HG03439 (cell line): ENCODE results near the gene CLEC2D.
"Not testable (repeated sequence)": the region's sequence is repeated elsewhere in the genome, so short reads cannot be mapped to it uniquely, and the experiment has no call there.

Experiments
- ATAC-seq: cut with Tn5 transposase; IDR thresholded peaks from one replicate; pipeline ENCODE4 v1.9.1; 2021; ENCODE audit warnings: mild to moderate bottlenecking, moderate library complexity; ENCODE audit not compliant: unreplicated experiment

The CLEC2D gene

GRCh38 chr12:9699269-9699897, 29.9 kb downstream of the CLEC2D start:
- no peak for ATAC-seq

- no peak for ATAC-seq
Observed at GRCh38 chr12:9699898-9700605, 30.5 kb downstream of the CLEC2D start.

GRCh38 chr12:9700606-9700956, 31.1 kb downstream of the CLEC2D start:
- no peak for ATAC-seq

GRCh38 chr12:9701380-9702154, 32.1 kb downstream of the CLEC2D start:
- no peak for ATAC-seq

GRCh38 chr12:9702255-9702654, 32.7 kb downstream of the CLEC2D start:
- no peak for ATAC-seq

- not testable (repeated sequence) for ATAC-seq
Observed at GRCh38 chr12:9704561-9704960, 35.0 kb downstream of the CLEC2D start.

GRCh38 chr12:9706086-9706685, 36.7 kb downstream of the CLEC2D start:
- no peak for ATAC-seq

GRCh38 chr12:9707356-9707755, 37.8 kb downstream of the CLEC2D start:
- no peak for ATAC-seq

GRCh38 chr12:9707864-9708808, 38.6 kb downstream of the CLEC2D start:
- no peak for ATAC-seq

- ATAC-seq, result no peak
Observed at GRCh38 chr12:9708853-9709252, 39.3 kb downstream of the CLEC2D start.

GRCh38 chr12:9710584-9711375, 41.3 kb downstream of the CLEC2D start:
- ATAC-seq, result no peak

- no peak for ATAC-seq
Observed at GRCh38 chr12:9711664-9712063, 42.2 kb downstream of the CLEC2D start.

- ATAC-seq, result peak; percentile 45
Observed at GRCh38 chr12:9713032-9713558, 43.6 kb downstream of the CLEC2D start.

GRCh38 chr12:9717070-9717925, 47.8 kb downstream of the CLEC2D start:
- ATAC-seq, result peak; percentile 35

GRCh38 chr12:9718968-9719367, 49.5 kb downstream of the CLEC2D start:
- ATAC-seq, result no peak

- ATAC-seq, result no peak
Observed at GRCh38 chr12:9719790-9720189, 50.3 kb downstream of the CLEC2D start.

- ATAC-seq, result peak; percentile 40
Observed at GRCh38 chr12:9721394-9722092, 52.0 kb downstream of the CLEC2D start.

GRCh38 chr12:9724023-9724422, 54.5 kb downstream of the CLEC2D start:
- no peak for ATAC-seq
